Measurements from ENCODE around the gene DVL1. TPM values are rescaled to one million over a fixed set of nuclear protein-coding genes. Genes with fewer than 3 reads are reported as not detected.

The DVL1 gene
- total and polyA plus RNA-seq, 2 of the 13 experiments (the other 11 are each of a cell fraction or from before 2014, with no cell fraction given): 30.8 to 60.4 TPM

DNA sequence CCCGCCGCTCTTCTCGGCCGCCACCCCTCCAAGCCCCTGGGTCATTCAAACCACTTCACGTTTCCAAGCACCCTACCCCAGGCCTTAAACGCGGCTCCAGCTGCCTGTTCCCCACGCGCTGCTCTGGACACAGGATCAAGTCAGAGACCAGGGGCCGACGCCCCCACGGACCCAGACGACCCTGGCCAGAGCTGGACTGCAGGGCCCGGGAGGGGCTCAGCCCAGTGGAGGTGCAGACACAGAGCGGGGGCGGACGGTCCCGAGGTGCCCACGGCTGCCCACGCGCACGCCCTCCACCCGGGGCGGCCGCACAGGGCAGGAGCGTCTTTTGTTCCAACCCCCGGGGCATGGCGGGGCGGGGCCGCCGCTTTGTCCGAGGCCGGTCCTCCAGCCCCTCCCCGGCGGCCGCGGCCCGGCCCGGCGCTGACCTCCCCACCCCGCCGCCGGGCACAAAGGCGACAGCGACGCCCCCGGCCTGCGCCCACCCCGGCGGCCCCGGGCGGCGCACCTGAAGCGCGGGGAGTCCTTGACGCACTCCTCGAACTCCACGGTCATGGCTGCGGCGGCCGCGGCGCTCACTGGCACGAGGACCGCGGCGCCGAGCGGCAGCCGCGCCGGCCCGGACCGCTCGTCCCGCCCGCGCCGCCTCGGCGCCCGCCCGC, 41.8 kb downstream of the DVL1 start:
- no peak for ATAC-seq
- CTCF ChIA-PET (ENCODE audit: low intra/inter-chr PET ratio, low total read pairs): no interaction called here
- FAIRE-seq: no peak
- no peak for TF ChIP-seq SP4 (CRISPR knock-in tag; IDR thresholded peaks at IDR 0.05)
- no peak for TF ChIP-seq ZNF101 (CRISPR knock-in tag; IDR thresholded peaks at IDR 0.05; ENCODE audit: borderline replicate concordance, low read depth)
- no peak for TF ChIP-seq HOXD1 (CRISPR knock-in tag; IDR thresholded peaks at IDR 0.05)
- TF ChIP-seq ZNF570 (CRISPR knock-in tag; IDR thresholded peaks at IDR 0.05; ENCODE audit: borderline replicate concordance): no peak
- TF ChIP-seq ZNF670 (CRISPR knock-in tag; IDR thresholded peaks at IDR 0.05; ENCODE audit: borderline replicate concordance): no peak
- TF ChIP-seq ASH2L (IDR thresholded peaks at IDR 0.05; ENCODE audit: insufficient read length, low read depth, low read length): peak; percentile 15
- no peak for TF ChIP-seq HNF4G (IDR thresholded peaks at IDR 0.05; ENCODE audit: borderline replicate concordance, low read depth, low read length)
- TF ChIP-seq HNF4G (CRISPR knock-in tag; IDR thresholded peaks at IDR 0.05; ENCODE audit: borderline replicate concordance, low read depth): no peak
- no peak for TF ChIP-seq ZNF672 (CRISPR knock-in tag; IDR thresholded peaks at IDR 0.05)
- TF ChIP-seq, protein P1, sequence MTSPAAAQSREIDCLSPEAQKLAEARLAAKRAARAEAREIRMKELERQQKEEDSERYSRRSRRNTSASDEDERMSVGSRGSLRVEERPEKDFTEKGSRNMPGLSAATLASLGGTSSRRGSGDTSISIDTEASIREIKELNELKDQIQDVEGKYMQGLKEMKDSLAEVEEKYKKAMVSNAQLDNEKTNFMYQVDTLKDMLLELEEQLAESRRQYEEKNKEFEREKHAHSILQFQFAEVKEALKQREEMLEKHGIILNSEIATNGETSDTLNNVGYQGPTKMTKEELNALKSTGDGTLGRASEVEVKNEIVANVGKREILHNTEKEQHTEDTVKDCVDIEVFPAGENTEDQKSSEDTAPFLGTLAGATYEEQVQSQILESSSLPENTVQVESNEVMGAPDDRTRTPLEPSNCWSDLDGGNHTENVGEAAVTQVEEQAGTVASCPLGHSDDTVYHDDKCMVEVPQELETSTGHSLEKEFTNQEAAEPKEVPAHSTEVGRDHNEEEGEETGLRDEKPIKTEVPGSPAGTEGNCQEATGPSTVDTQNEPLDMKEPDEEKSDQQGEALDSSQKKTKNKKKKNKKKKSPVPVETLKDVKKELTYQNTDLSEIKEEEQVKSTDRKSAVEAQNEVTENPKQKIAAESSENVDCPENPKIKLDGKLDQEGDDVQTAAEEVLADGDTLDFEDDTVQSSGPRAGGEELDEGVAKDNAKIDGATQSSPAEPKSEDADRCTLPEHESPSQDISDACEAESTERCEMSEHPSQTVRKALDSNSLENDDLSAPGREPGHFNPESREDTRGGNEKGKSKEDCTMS (CRISPR knock-in tag; conservative IDR thresholded peaks at IDR 0.05): no peak
- TF ChIP-seq, protein P2, sequence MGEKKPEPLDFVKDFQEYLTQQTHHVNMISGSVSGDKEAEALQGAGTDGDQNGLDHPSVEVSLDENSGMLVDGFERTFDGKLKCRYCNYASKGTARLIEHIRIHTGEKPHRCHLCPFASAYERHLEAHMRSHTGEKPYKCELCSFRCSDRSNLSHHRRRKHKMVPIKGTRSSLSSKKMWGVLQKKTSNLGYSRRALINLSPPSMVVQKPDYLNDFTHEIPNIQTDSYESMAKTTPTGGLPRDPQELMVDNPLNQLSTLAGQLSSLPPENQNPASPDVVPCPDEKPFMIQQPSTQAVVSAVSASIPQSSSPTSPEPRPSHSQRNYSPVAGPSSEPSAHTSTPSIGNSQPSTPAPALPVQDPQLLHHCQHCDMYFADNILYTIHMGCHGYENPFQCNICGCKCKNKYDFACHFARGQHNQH (CRISPR knock-in tag; IDR thresholded peaks at IDR 0.05): no peak
- TF ChIP-seq GTF2F1 (IDR thresholded peaks at IDR 0.05; ENCODE audit: low read length): no peak
- no peak for TF ChIP-seq ZNF10 (CRISPR knock-in tag; IDR thresholded peaks at IDR 0.05; ENCODE audit: borderline replicate concordance, low read depth)
- no peak for TF ChIP-seq ZFP82 (CRISPR knock-in tag; IDR thresholded peaks at IDR 0.05; ENCODE audit: borderline replicate concordance)
- peak; percentile 69 for TF ChIP-seq HDAC1 (CRISPR knock-in tag; IDR thresholded peaks at IDR 0.05)
- TF ChIP-seq ZNF354B (CRISPR knock-in tag; IDR thresholded peaks at IDR 0.05): no peak
- TF ChIP-seq ZNF891 (CRISPR knock-in tag; IDR thresholded peaks at IDR 0.05): peak; percentile 52; the same call in 1 of the 2 replicates
- TF ChIP-seq YEATS4 (CRISPR knock-in tag; IDR thresholded peaks at IDR 0.05; ENCODE audit: borderline replicate concordance): no peak
- TF ChIP-seq KDM5B (CRISPR knock-in tag; IDR thresholded peaks at IDR 0.05; ENCODE audit: borderline replicate concordance): peak; percentile 13; the same call in 1 of the 2 replicates
- peak; percentile 68 for TF ChIP-seq RBM39 (IDR thresholded peaks at IDR 0.05; ENCODE audit: low read depth, low read length, poor library complexity, severe bottlenecking)
- TF ChIP-seq ZSCAN29 (CRISPR knock-in tag; conservative IDR thresholded peaks at IDR 0.05): no peak

More for the DNA sequence above, 41.8 kb downstream of the DVL1 start:
- POLR2A ChIA-PET: interaction anchor here (0.7 to 0.9 kb wide), 4 partner anchors 34 to 179 kb away, joined by 3 to 4 read pairs (median 3); partner anchors contain the start of gene UBE2J2
- peak overlapping the region; percentile 98 for H3K4me2 ChIP-seq (ENCODE audit: low read depth, low read length)
- in situ Hi-C loops (cut with HindIII; ENCODE audit: extremely low pct_ligation_motif_present, low pct_unique_long_range_greater_than_20kb): no loop called here
- WGBS (ENCODE audit: low lambda C conversion rate): 0% methylated on average over 5 of the region's 83 CpGs
- H3K27ac ChIP-seq (ENCODE audit: extremely low read length, insufficient read depth, low read length): peak overlapping the region; percentile 79
- no peaks in the 10 kb centered on the region for H3K27me3 ChIP-seq (ENCODE audit: control insufficient read depth in 1 of 2, insufficient read depth in 2 of 2, low read length in 2 of 2)
- H3K9me3 ChIP-seq (ENCODE audit: low read length): no peaks in the 10 kb centered on the region
- H3K4me1 ChIP-seq (ENCODE audit: insufficient read depth, low read length): peaks cover 37% of the 10 kb centered on the region
- peak overlapping the region; percentile 77 to 93 (median 91) for H3K4me3 ChIP-seq (replicated peaks in 1 of 3; ENCODE audit: insufficient read depth in 1 of 3, low read depth in 2 of 3, low read length in 3 of 3)
- intact Hi-C loops (cut with micrococcal nuclease; ENCODE audit: unreplicated experiment): no loop called here
- H3K36me3 ChIP-seq (replicated peaks in 1 of 2; ENCODE audit: control insufficient read depth in 1 of 2, insufficient read depth in 2 of 2, low read length in 2 of 2): peaks cover 4 to 15% of the 10 kb centered on the region in 2 experiments; a peak in 1 of 5 replicates
- DNase-seq (ENCODE audit: low spot score): no peak
- H3K79me2 ChIP-seq (ENCODE audit: insufficient read depth, low read length): peaks cover 15% of the 10 kb centered on the region
- H4K20me1 ChIP-seq (ENCODE audit: insufficient read depth, low read length): no peaks in the 10 kb centered on the region; the same call in 1 of the 2 replicates
- BruUV-seq (replicated peaks): no TSS peak
- H2AFZ ChIP-seq (ENCODE audit: low read length): no peak overlapping the region
- peak overlapping the region; percentile 88 for H3K9ac ChIP-seq (ENCODE audit: insufficient read depth, low read depth, low read length)

All from HepG2 (cell line).